ELR (cell line): ENCODE results near the gene ACP7.

Experiments
- DNase-seq: peaks from one replicate; pipeline ENCODE4 v3.0.0-alpha.2; 2015; ENCODE audit warnings: low read depth

Gene ACP7

DNA sequence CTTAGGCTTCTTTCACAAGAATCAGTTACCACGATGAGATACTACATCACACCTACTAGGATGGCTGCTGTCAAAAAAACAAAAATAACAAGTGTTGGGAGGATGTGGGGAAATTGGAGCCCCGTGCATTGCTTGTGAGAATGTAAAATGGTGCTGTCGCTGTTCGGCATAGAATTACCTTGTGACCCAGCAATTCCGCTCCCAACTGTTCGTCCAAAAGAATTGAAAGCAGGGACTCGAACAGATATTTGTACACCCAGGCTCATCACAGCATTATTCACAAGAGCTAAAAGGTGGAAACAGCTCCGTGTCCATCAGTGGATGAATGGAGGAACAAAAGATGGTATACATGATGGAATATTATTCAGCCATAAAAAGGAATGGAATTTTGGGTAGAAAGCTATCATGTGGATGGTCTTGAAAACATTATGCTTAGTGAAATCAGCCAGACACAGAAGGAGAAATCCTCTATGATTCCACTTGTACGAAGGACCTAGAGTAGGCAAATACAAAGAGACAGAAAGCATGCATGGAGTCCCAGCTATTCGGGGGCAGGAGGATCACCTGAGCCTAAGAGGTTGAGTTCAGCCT lies 64.9 kb downstream of the ACP7 start:
- DNase-seq, result no peak

DNA sequence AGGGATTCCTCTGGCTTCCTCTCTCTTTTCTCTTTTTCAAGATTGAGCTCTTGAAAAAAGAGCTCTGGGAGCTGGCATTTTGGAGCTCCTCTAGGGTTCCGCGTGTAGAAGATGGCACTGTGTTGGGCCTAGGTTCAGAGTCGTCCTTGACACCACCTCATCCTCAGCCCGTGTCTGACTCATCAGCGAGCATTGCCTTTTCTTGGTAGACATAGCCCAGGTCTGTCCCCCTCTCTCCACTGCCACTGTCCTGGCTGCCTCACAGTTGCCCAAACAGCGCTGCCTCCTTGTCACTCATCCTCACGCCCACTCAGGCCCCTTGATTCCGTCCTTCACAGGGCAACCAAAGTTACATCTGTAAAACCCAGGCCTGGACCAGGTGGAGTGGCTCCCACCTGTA lies 66.1 kb downstream of the ACP7 start:
- no peak for DNase-seq

DNA sequence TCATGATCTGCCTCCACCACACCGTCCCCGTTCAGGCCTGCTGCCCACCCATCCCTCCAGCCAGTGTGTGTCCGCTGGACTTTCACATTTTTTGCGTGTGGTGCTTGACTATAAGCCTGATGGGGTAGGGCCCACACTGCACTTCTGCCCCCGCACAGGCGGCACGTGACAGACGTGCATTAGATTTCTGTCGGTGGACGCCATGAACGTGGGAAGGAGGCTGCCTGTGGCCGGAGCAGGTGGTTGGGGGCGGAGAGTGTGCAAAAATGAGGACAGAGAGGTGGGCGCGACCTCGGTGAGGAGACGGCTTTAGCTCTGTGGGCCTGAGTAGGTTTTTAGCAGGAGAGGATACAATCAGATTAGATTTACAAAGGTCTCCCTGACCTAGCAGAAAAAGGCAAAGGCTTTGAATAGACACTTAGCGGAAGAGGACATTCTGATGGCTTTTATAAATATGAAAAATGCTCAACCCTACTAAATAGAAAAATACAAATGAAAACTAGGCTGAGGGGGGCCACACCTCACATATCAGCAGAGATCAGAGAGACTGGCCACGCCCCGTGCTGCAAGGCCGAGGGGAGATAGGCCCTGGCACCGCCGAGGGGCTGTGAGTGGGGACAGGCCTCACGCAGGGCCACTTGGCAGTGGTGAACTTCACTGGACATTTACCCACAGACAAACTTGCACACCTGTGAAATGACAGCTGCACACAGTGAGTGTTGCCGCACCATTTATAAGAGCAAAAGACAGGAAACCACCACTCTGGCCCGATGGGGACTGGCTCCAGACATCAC lies 66.8 kb downstream of the ACP7 start:
- no peak for DNase-seq

DNA sequence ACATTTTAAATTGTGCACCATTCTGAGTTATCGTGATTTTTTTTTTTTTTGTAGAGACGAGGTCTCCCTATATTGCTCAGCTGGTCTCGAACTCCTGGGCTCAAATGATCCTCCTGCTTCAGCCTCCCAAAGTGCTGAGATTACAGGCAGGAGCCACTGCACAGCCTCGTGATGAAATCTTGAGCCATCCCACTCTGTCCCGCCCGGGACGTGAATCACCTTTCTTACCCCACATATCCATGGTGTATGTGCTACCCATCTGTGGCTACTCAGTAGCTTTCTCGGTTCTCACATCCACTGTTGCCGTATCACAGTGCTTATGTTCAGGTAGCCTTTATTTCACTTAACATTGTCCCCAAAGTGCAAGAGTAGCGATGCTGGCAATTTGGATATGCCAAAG lies 67.9 kb downstream of the ACP7 start:
- no peak for DNase-seq

DNA sequence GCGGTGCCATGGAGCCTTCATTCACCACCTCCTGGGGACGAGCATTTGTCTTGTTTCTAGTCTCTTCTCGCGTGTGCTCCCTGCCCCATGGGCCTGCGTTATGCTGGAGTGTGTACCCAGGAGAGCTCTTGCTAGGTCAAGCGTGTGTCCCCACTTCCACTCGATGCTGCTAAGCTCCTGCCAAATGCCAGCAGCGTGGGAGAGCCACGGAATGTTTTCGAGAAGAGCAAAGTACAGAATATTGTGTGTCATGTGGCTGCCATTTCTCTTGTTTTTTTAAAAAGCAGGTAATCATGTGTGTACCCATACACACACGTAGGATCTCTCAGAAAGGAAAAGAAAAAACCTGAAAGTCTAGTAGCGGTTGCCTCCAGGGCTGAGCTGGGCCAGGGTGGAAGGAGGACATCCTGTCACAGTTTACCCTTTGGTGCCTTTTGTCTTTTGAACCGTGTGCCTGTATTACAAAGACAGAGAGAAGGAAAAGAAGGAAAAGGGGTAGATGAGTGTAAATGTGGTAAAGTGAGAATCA lies 70.0 kb downstream of the ACP7 start:
- no peak for DNase-seq

DNA sequence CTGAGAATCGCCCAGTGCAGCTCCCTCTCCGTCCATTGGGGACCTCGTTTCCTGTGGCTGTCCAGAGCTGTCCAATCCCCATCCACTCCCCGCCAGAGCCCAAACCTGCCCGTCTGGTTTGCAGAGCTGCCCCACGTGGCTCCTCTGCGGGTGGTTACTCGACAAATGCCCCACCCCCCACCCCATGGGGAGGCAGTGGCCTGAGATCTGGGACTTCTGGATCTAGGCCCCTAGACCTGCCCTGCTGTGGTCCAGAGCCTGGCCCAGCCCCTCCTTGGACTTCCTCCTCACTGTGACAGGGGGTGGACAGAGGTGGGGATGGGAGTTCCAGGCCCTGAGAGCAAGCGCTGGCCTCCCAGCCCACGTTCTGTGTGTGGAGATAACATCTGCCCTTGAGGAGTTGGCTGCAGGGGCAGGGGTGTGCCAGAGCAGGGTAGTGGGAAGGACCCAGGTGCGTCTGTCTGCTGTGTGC lies 70.5 kb downstream of the ACP7 start:
- no peak for DNase-seq

DNA sequence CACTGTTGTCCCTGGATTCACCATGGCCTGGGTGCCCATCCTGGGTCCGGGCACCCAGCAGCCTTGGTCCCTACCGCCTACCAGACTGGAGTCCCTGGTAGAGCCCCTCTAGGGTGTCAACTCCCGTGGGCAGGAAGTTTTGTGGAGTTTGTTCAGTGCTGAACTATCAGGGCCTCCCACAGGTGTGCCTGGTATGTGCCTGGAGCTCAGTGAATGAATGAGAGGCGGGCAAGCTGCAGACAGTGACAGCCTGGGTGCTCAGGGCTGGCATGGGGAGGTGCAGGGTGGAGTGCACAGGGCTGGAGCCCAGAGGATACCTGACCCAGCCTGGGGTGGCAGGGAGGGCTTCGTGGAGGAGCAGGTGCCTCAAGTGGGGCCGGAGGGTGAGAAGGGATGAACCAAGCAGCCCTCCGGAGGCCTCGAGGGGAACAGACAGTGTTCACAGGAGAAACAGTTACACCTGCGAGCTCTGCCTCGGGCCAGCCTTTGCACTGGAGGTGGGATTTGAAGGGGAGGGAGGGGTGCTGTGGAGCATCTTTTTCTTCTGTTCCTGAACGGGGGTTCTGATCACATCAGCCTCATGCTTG lies 71.0 kb downstream of the ACP7 start:
- DNase-seq, result no peak

DNA sequence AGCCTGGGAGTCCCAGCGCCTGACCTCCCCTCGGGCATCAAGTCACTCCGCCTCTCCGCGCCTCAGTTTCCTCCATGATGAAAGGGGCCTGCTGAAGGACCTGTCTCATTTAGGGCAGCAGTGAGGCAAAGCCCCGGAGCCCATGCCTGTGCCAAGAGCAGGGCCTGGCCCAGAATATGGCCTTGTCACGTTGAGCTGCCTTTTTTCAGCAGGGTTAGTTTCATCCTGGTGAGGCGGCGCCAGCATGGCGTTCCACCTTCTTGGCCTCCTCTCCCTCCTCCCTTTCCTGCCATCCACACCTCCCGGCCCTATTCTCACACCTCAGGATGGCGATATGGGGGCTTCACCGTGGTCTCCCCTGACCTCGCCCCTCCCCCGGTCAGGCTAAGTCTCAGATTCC lies 71.6 kb downstream of the ACP7 start:
- no peak for DNase-seq

DNA sequence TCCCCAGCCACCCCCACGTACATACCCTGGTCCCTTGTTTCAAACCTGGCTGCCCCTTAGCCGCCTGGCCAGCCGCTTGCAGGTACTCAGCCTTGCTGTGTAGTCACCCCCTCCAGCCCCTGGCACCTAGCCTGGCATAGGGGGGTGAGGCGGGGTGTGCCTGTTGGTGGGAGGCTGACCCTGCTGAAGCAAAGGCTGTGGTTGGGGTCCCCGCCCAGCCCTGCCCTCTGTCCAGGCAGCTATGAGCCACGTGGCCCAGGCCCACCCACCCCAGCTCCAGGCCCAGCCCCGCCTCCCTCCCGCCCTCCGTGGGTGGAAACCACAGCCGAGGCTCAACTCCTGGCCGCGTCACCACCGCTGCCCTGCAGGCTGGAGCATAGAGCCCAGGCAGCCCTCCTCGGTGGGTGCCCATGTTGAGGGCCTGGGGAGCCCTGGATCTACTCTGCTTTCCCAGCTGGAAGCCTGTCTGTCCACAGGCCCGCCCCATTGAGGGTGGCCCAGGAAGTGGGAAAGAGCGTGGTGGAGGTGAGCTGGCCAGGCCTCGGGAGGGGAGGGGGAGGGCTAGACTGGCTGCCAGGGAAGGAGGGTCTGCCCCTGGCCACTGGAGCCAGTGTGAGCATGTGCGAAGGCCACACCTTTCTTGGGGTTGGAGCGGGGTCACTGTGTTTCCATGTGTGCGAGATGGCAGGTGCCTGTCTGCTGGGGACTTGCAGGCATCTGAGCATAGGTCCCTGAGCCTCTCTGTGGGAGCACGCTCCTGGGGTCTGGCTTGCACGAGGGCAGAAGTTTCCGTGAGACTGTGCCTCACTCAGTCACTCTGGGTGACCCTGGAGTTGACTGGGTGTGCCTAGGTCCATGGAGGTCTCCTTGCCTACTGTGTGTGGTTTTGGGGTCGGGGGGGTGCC lies 72.4 kb downstream of the ACP7 start:
- DNase-seq, result peak; percentile 18

DNA sequence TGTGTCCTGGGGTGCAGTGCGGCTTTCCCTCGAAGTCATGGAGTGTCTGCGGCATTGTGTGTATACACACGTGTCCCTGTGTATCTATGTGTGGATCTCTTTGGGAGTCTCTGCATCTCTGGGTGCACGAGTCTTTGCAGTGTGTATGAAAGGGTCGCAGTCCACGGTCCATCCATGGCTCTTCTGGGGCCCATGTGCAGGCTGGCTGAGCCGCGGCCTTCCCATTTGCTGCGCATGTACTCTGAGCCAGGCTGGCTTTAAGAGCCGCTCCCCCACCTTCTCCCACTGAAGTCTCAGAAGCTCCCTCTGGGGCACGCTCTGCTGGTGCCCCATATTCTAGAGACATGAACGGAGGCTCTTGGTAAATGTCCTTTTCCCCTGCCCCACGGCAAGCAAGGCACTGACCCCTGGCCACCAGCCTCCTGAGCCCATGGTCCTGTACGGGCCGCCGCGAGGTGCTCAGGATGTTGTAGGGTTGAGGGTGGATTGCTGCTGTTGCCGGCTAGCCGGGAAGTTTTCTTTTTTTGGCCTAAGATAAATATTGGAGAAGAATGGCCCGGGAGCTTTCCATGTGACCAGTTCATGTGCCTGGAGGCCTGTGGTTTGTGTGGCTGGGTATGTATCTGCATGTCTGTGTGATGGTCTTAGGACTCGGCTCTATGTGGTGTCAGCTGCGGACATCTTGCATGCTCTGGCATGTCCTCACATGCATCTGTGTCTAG lies 73.3 kb downstream of the ACP7 start:
- no peak for DNase-seq

DNA sequence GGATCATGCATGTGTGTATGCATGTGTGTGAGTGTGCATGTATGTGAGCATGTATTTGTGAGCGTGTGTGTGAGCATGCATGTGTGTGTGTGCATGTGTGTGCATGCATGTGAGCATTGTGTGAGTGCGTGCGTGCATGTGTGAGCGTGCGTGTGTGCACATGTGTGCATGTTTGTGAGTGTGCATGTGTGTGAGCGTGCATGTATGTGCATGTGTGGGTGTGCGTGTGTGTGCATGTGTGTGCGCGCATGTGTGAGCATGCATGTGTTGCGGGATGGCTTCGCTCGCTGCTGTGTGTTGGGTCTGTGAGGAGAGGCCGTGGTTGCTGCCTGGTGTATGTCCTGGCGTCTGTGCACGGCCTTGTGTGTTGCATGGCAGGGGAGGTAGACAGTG lies 73.8 kb downstream of the ACP7 start:
- DNase-seq, result no peak

DNA sequence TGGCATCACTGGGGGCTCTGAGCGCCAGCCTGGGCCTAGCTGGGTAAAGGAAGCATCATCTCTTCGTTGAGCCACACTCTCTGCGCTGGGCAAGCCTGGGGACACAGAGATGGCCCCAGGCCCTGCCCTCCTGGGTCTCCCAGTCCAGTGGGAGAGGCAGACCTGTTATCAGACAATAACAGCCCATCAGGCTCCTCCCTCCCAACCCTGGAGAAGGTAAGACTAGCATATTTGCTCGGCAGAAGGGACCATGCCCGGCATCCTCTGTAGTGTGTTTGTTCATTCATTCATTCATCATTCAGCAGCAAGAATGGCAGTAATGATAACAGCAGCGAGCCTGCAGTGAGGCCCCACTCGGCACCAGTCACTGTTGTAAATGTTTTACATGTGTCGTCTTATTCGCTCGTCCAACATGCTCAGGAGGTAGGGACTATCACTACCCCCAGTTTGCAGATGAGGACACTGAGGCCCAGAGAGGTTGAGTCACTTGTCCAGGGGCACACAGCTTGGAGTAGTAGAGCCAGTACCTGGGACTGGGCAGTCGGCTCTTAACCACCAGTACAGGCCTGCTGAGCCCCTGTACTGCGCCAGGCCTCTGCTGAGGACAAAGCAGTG lies 74.6 kb downstream of the ACP7 start:
- no peak for DNase-seq

DNA sequence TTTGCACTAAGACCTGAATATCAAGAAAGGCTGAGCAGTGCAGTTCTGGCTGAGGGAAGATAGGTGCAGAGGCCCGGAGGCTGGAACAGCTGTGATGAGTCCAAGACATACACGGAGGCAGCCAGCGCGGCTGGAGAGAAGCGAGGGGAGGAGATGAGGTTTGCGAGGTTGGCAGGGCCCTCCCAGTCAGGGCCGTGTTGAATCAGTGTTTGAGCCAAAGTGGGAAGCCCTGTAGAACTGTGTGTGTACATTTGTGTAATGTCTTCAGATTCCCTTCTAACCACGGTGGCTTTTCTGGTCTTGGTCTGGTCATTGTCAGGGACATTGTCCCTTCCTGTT lies 76.3 kb downstream of the ACP7 start:
- no peak for DNase-seq
